GM18868 (cell line): Measurements from ENCODE around the gene UBE2J2.

ENCODE experiments used
- ATAC-seq: cut with Tn5 transposase; IDR thresholded peaks from one replicate; pipeline ENCODE4 v1.9.1; 2021; ENCODE audit warnings: mild to moderate bottlenecking, moderate library complexity; ENCODE audit not compliant: unreplicated experiment

UBE2J2 gene

DNA sequence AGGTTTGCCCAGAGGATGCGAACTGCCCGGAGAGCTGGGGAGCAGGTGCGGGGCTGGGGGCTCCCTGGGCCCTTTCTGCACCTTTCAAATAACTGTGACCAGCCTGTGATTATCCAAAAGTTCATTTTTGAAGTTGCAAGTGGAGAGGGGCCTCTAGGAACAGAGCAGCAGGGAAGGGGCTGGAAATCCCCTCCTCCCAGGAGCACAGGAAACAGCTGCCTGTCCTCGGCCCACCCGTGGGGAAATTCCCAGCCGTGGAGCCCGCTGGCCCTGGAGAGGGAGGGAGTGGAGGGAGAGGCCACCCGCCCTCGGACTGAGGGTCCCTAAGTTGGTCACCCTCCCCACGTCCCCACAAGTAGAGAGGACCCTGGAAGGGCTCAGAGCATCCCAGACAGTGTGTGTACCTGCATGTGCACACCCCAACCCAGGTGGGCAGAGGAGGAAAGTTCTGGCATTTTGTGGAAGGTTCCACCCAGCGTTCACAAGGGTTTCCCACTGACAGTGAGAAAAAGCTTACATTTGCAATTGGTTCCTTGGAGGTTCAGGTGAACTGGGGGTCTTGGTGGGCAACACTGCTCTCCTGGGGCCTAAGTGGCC is 58.5 kb downstream of the UBE2J2 start:
- ATAC-seq: no peak

DNA sequence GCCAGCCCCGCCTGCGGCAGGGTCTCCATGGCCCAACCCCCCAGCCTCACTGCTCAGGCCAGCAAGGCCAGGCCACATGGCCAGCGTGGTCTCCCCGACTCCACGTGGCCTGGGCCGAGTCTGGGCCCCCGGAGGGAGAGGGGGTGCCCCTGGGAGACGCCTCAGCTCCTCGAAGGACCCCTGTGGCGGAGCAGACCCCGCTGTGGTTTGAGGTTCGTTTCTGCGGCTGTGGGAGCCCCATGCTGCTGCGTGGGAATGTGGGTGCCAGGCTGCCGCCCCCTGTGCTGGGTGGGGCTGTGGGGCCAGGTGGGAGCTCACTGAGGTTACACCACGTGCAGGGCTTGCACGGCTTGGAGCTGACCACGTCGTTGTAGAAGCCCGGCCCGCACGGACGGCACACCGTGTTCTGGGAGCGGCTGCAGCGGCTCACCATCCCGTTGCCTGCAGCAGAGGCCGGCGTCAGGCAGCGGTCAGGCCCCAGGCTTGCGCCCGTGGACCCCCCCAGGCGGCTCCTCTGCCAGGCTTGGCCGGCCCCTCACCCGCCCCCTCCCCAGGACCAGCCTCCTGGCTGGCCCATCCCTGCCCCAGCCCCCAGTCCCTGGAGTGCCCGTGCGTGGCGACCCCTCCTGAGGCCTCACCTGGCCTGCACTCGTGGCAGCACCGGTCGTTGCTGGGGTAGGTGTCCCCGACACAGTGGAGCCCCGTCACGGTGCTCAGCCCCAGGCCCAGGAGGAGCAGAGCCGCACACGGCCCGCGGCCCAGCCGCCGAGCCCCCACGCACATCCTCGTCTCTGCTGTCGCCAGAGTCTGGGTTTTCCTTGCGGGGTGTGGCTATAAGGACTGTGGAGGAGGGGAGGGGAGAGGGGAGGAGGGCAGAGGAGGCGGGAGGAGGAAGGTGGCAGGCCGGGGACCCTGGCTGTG is 60.0 kb downstream of the UBE2J2 start, which contains the start of gene TNFRSF4:
TNFRSF4 (minus strand) TSS at position 809 of the 921 bp plus-strand sequence; CDS start at position 783, 26 bp downstream.
- no peak for ATAC-seq

- no peak for ATAC-seq
Measured at GRCh38 chr1:1212780-1213344, 60.8 kb downstream of the UBE2J2 start.

DNA sequence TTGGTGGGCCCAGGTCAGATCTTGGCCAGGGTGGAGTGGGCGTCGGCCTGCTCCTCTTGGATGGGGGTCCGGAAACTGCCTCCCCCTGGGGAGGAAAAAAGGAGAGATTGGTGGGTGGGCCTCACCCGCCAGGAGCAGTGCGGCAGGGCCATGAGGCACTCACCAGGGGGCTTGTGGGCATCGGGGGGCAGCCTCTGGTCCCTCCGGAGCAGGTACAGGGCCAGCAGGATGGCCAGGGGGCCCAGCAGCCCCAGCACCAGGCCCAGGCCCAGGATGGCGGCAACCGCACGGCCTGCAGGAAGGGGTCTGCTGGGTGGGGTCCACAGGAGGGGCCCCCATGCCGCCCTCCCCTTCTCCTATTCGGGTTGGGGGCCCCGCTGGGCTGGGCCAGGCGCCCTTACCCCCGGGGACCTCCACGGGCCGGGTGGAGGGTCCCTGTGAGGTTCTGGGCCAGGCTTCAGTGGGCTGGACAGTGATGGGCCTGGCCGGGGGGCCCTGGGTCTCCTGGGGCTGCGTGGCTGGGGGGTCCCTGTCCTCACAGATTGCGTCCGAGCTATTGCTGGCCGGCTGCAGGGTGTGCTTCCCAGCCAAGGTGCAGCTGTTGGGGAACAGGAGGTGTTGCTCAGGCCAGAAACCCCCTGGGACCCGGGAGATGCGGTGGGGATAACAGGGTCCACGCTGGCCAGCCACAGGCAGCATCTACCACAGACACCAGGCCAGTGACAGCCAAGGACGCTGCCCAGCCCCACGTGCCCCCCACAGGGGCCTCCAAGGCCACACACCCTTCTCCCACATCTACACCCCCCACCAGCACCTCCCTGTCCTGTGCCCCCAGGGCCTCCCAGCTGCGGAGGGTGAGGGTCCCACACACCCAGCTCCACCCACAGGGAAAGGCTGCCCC is 61.9 kb downstream of the UBE2J2 start:
- ATAC-seq: no peak

DNA sequence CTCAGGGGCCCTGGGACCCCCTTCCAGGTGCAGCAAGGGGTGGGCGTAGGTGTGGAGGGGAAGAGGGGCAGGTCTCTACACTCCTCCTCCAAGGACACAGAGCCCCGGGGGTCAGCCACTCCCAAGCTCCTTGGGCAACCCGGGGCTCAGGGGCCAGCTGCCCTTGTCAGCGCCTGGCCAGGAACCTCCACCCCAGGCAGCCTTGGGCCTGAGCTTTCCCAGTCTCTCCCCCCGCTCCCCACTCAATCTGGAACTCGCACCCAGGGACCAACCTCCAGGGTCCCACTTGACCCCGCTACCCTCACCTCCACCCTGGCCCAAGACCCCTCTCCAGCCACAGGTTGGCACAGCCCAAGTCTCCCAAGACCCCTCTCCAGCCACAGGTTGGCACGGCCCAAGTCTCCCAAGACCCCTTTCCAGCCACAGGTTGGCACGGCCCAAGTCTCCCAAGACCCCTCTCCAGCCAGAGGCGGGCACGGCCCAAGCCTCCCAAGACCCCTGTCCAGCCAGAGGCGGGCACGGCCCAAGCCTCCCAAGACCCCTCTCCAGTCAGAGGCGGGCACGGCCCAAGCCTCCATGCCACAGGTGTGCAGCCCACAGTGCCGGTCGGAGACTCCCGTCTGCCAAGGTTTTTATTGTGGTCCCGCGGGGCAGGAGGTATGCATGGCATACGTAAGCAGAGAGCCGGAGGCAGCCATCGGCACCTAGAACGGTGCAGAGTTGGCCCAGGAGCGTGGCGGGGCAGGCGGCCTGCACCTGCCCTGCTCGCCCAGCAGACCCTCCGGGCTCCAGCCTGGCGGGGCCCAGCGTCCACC is 62.7 kb downstream of the UBE2J2 start:
- no peak for ATAC-seq

- no peak for ATAC-seq
Measured at GRCh38 chr1:1208713-1209433, 64.8 kb downstream of the UBE2J2 start.

DNA sequence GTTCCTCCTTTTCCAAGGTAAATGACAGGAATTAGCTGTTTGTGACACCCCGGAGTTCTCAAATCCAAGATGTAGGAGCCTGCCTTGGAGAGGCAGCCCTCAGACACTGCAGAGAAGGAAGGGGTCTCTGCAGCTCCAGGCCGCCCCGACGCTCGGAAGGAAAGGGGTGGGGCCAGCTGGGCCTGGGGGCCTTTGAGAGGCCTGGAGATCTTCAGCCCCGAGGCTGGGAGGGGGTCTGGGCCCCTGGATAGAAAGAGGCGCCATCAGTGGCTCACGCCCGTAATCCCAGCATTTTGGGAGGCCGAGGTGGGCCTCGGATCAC is 66.1 kb downstream of the UBE2J2 start:
- ATAC-seq: no peak

DNA sequence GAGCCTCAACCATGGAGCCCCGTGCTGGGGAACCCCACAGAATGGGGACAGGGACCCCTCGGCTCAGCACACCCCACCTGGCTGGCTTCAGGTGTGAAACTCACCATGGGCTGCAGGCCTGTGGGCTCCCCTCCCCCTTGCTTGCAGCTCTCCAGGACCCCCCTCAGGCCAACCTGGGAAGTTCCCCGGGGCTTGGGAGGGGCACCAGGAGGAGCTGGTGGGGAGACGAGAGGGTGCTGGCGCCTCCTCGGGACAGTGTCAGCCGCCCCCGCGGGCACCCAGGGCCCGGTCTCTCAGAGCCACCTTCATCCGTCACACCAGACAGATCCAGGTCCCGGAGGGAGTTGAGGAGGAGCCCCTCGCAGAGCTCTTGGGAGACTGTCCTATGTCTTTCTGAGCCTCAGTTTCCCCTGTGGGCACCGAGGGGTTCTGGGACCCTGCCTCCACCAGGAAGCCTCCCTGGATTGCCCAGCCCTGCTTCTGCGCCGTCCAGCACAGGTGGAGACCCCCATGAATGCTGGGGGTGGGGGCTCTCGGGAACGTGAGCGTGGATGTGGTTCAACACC is 66.6 kb downstream of the UBE2J2 start:
- no peak for ATAC-seq

DNA sequence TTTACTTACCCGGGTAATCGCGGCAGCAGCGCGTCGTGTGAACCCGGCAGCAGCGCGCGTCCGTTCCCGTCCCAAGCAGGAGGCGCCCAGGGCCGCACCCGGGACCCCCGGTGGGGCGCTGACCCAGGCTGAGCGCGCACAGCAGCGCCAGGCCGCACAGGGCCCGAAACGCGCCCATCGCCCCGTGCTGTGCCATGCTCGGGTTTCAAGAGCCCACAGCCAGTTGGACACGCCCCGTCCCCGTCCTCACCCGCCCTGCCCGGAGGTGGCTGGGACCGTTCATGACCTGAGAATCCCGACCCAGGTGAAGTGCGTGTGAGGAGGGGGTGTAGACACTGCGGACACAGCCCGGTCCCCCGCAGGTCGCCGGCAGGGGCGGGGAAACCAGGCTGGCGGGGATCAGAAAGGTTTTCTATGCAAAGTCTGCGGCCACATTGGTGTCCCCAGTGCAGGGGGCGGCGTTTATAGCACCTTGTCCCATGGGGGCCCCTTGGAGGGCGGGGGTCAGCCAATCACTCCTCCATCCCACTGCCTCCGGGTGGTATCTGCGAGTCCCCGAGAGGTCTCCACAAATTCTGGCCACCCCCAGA is 67.2 kb downstream of the UBE2J2 start, which contains the start of gene TNFRSF18:
TNFRSF18 (minus strand) TSS at position 217 of the 590 bp plus-strand sequence; CDS start at position 196, 21 bp downstream.
- ATAC-seq: no peak

DNA sequence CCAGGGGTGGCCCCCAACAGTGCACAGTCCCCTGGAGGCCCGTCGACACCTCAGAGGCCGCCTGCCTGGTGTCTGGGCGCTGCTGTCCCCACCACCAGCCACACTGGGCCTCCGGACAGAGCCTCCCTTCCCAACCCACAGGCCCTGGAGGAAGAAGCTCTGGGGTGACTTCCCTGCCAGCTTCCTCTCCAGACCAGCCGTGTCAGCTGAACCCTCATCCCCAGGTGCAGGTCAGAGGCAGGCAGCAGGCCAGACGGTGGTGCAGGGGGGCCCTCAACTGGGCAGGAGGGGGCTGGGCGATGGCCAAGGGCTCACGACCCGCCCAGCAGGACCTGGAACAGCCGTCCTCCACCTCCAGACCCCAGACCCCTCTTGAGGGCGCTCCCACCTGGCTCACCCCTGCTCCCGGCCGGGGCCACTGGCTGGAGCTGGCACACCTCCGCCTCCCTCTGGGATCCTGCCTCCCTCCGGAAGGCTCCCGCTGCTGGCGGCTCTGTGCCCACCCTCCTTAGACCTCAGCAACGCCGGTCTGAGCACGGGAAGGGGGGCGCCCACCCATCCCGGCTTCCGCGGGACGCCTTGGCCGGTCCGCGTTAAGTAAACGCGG is 67.8 kb downstream of the UBE2J2 start:
- ATAC-seq: no peak

GRCh38 chr1:1204998-1205768 is 68.5 kb downstream of the UBE2J2 start:
- ATAC-seq: no peak

DNA sequence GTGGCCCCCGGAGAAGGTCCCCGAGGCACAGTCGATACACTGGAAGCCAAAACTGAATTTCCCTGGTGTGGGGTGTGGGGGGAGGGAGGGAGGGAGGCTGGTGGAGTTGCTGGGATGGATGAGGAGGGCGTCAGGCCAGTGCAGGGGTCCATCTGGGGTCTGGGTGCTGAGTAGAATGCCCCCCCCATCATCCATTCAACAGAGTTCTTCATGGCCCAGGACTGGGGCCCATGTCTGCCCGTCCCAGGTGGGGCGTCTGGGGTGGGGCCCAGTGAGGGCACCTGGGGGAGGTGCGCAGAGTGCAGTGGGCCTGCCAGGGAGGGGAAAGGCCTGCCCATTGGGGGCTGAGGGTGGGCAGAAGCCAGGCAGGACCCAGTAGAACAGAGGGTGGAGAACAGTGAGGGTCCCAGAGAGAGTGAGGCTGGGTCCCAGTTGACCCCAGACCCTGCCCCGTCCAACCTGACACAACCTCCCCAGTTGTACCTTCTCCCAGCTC is 69.2 kb downstream of the UBE2J2 start:
- no peak for ATAC-seq
